Measurements from ENCODE around the gene JAKMIP3.

GRCh38 chr10:132045324-132045723 is 20.4 kb upstream of the JAKMIP3 start:
- TF ChIP-seq CTCF (IDR thresholded peaks at IDR 0.05) = no peak
- TF ChIP-seq EZH2 (IDR thresholded peaks at IDR 0.05; ENCODE audit: borderline replicate concordance, insufficient read depth, low read depth, low read length, poor library complexity, severe bottlenecking) = no peak
